B cell (primary cell): Measurements from ENCODE around the gene CHAF1A. TPM values are rescaled to one million over a fixed set of nuclear protein-coding genes. Genes with fewer than 3 reads are reported as not detected.

Source experiments
- ATAC-seq: fragments of 200-7000 bp; cut with Tn5 transposase; one replicate; pipeline ENCODE4 v1.10.0; 2021; ENCODE audit warnings: low read depth, mild to moderate bottlenecking, moderate number of reproducible peaks, moderate library complexity
- CTCF ChIA-PET: fragments of 350-600 bp; sonication (Branson Sonifier 250); formaldehyde crosslinking; loops from one replicate; lab custom pipeline; 2021; ENCODE audit warnings: antibody characterized with exemption, inconsistent platforms; lab: Charles Lee
- POLR2A ChIA-PET: fragments of 350-600 bp; sonication (Branson Sonifier 250); formaldehyde crosslinking; loops from one replicate; lab custom pipeline; 2021; ENCODE audit warnings: antibody characterized with exemption; lab: Charles Lee
- DNase-seq: peaks from one replicate; pipeline ENCODE4 v3.0.0; 2013
- H2AFZ ChIP-seq: 2 replicates; pipeline ENCODE4 v1.6.1; 2012; ENCODE audit warnings: mild to moderate bottlenecking, low read depth, low read length; ENCODE audit not compliant: insufficient read depth, poor library complexity, severe bottlenecking
- H3K27ac ChIP-seq, 2 donors: 1 replicate in 1 of 2; 2 replicates in 1 of 2; pipeline ENCODE4 v1.5.1; 2012 to 2013; ENCODE audit warnings: low read length in 2 of 2, mild to moderate bottlenecking in 2 of 2, moderate library complexity in 1 of 2
- H3K27me3 ChIP-seq, 4 experiments: fragments of 200-600 bp in 1 of 4; sonication (generic) in 1 of 4; replicated peaks in 1 of 4; 1 replicate in 2 of 4; 2 replicates in 2 of 4; pipeline versions ENCODE4 v1.6.1 to v1.7.0; 2013 to 2016; ENCODE audit warnings: low read length in 3 of 4, mild to moderate bottlenecking in 2 of 4, mixed read lengths in 1 of 4, moderate library complexity in 1 of 4; ENCODE audit not compliant: insufficient read depth in 4 of 4, control insufficient read depth in 3 of 4; ENCODE audit errors: control extremely low read depth in 1 of 4
- H3K36me3 ChIP-seq, 2 experiments: replicated peaks in 1 of 2; 1 replicate in 1 of 2; 2 replicates in 1 of 2; pipeline versions ENCODE4 v1.6.1 to v1.7.1; 2013; ENCODE audit warnings: low read length in 1 of 2; ENCODE audit not compliant: insufficient read depth in 2 of 2, control insufficient read depth in 1 of 2; ENCODE audit errors: control extremely low read depth in 1 of 2, extremely low read depth in 1 of 2
- H3K4me1 ChIP-seq, 2 donors: fragments of 200-600 bp in 1 of 2; sonication (generic) in 1 of 2; 1 replicate in 1 of 2; 2 replicates in 1 of 2; pipeline versions ENCODE4 v1.5.1 to v1.6.1; 2013 to 2017; ENCODE audit warnings: low read length in 2 of 2; ENCODE audit not compliant: control insufficient read depth in 2 of 2, insufficient read depth in 2 of 2
- H3K4me2 ChIP-seq: replicated peaks from 2 replicates; pipeline ENCODE3; 2012; ENCODE audit warnings: mild to moderate bottlenecking, low read depth, low read length; ENCODE audit not compliant: poor library complexity, severe bottlenecking
- H3K4me3 ChIP-seq, 5 experiments: fragments of 200-600 bp in 1 of 5; sonication (generic) in 1 of 5; 1 replicate in 3 of 5; 2 replicates in 2 of 5; pipeline versions ENCODE4 v1.5.1 to v1.7.0; 2011 to 2016; ENCODE audit warnings: low read length in 4 of 5, mild to moderate bottlenecking in 4 of 5, low read depth in 2 of 5, control low read depth in 1 of 5, moderate library complexity in 1 of 5; ENCODE audit not compliant: insufficient read depth in 1 of 5; ENCODE audit errors: control extremely low read depth in 1 of 5, extremely low read depth in 1 of 5
- H3K79me2 ChIP-seq: fragments of 200-600 bp; sonication (generic); one replicate; pipeline ENCODE4 v1.6.0; 2016; ENCODE audit warnings: low read length; ENCODE audit not compliant: control insufficient read depth, insufficient read depth
- H3K9ac ChIP-seq: fragments of 200-600 bp; sonication (generic); 2 replicates; pipeline ENCODE4 v1.6.1; 2017; ENCODE audit warnings: mild to moderate bottlenecking, low read length, moderate library complexity
- H3K9me3 ChIP-seq, 3 donors: one replicate each; pipeline versions ENCODE4 v1.6.1 to v1.7.1; 2013; ENCODE audit warnings: low read length in 2 of 3; ENCODE audit not compliant: control insufficient read depth in 2 of 3, insufficient read depth in 1 of 3; ENCODE audit errors: control extremely low read depth in 1 of 3
- H4K20me1 ChIP-seq: 2 replicates; pipeline ENCODE4 v1.6.0; 2012; ENCODE audit warnings: mild to moderate bottlenecking, low read length; ENCODE audit not compliant: insufficient read depth, control insufficient read depth, poor library complexity, severe bottlenecking
- H3K27ac Mint-ChIP-seq: one replicate; pipeline ENCODE4 v1.8.0; 2021; ENCODE audit warnings: mixed read lengths
- H3K27me3 Mint-ChIP-seq: one replicate; pipeline ENCODE4 v1.8.0; 2021; ENCODE audit warnings: mixed read lengths
- H3K4me1 Mint-ChIP-seq: one replicate; pipeline ENCODE4 v1.8.0; 2021; ENCODE audit warnings: mixed read lengths
- H3K4me3 Mint-ChIP-seq: one replicate; pipeline ENCODE4 v1.8.0; 2021; ENCODE audit warnings: mixed read lengths
- H3K9me3 Mint-ChIP-seq: one replicate; pipeline ENCODE4 v1.8.0; 2022; ENCODE audit warnings: mixed read lengths; ENCODE audit not compliant: insufficient read depth
- EZH2 ChIP-seq: IDR thresholded peaks from 2 replicates; pipeline ENCODE4 v1.6.1; 2012; ENCODE audit warnings: borderline replicate concordance, low read depth, mild to moderate bottlenecking, moderate library complexity, low read length; ENCODE audit not compliant: insufficient read depth, poor library complexity, severe bottlenecking
- WGBS: methylation state at CpG from one replicate; pipeline ENCODE4 v1.1.5; 2013; ENCODE audit warnings: missing lambda C conversion rate; ENCODE audit not compliant: insufficient coverage; 5-methylcytosine and 5-hydroxymethylcytosine counted together
- intact Hi-C: fragments of 100-400 bp; cut with micrococcal nuclease; formaldehyde crosslinking; loops from one replicate; pipeline ENCODE4 v1.10.0; 2022
- polyA plus RNA-seq: library from polyadenylated mRNA; depleted of rRNA; stranded (reverse); fragments of >200 nt; gene quantifications from 2 replicates; pipeline ENCODE4 v1.2.3, GENCODE V29; 2012
- total RNA-seq, 2 donors: library from RNA; stranded (reverse); fragments of 120-200 nt in 1 of 2; gene quantifications; 1 replicate in 1 of 2; 2 replicates in 1 of 2; pipeline versions ENCODE4 v1.2.3 to v1.2.4, GENCODE V29; 2013 to 2022
- TF ChIP-seq, protein P1 (sequence below): fragments of 200-600 bp; IDR thresholded peaks from one replicate; pipeline ENCODE4 v1.8.0; 2022; ENCODE audit warnings: antibody characterized with exemption, mild to moderate bottlenecking

The CHAF1A gene
- total and polyA plus RNA-seq, 2 donors (not counting 1 experiment from before 2014, with no cell fraction given): 15.1 to 19.7 TPM

- TF ChIP-seq, protein P1, sequence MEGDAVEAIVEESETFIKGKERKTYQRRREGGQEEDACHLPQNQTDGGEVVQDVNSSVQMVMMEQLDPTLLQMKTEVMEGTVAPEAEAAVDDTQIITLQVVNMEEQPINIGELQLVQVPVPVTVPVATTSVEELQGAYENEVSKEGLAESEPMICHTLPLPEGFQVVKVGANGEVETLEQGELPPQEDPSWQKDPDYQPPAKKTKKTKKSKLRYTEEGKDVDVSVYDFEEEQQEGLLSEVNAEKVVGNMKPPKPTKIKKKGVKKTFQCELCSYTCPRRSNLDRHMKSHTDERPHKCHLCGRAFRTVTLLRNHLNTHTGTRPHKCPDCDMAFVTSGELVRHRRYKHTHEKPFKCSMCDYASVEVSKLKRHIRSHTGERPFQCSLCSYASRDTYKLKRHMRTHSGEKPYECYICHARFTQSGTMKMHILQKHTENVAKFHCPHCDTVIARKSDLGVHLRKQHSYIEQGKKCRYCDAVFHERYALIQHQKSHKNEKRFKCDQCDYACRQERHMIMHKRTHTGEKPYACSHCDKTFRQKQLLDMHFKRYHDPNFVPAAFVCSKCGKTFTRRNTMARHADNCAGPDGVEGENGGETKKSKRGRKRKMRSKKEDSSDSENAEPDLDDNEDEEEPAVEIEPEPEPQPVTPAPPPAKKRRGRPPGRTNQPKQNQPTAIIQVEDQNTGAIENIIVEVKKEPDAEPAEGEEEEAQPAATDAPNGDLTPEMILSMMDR: peak; percentile 63
- TF ChIP-seq EZH2: no peak
- peak; percentile 70 for ATAC-seq
- peak overlapping the region; percentile 84 for H3K4me3 Mint-ChIP-seq
- intact Hi-C loops: loop anchor here (1.0 to 5.0 kb wide), 2 partner anchors 25 to 82 kb away; partner anchors contain the start of genes SH3GL1 and UBXN6
- peaks cover 88% of the 10 kb centered on the region for H3K4me1 Mint-ChIP-seq
- no peaks in the 10 kb centered on the region for H3K9me3 Mint-ChIP-seq
- H3K27ac ChIP-seq: peak overlapping the region; percentile 58 to 63
- POLR2A ChIA-PET: interaction anchor here (0.6 to 2.0 kb wide), 6 partner anchors 9 to 139 kb away, joined by 3 to 6 read pairs (median 4); partner anchors contain the start of genes CHAF1A, MPND and SH3GL1
- peaks cover 0 to 3% (median 0%) of the 10 kb centered on the region in 3 donors for H3K9me3 ChIP-seq
- peaks cover 100% of the 10 kb centered on the region in 2 donors for H3K4me1 ChIP-seq
- no peaks in the 10 kb centered on the region for H3K27me3 ChIP-seq
- peak overlapping the region; percentile 47 for H3K9ac ChIP-seq
- H3K36me3 ChIP-seq: peaks cover 0 to 9% of the 10 kb centered on the region in 2 experiments
- H3K27me3 Mint-ChIP-seq: no peaks in the 10 kb centered on the region
- peak overlapping the region in 3 of 5 experiments; percentile 38 to 56 (median 39) for H3K4me3 ChIP-seq
- H2AFZ ChIP-seq: peak overlapping the region; percentile 9
- peaks cover 75% of the 10 kb centered on the region for H4K20me1 ChIP-seq
- peaks cover 93% of the 10 kb centered on the region for H3K79me2 ChIP-seq
- peak overlapping the region; percentile 96 for H3K4me2 ChIP-seq
- WGBS: 59% methylated on average over 8 of the region's 16 CpGs
- peak; percentile 85 for DNase-seq
- CTCF ChIA-PET: interaction anchor here (0.8 to 4.1 kb wide), 11 partner anchors 9 to 388 kb away, joined by 3 to 29 read pairs (median 4); partner anchors contain the start of genes CHAF1A, MPND and SH3GL1
- H3K27ac Mint-ChIP-seq: peak overlapping the region; percentile 87
These were observed 27.0 kb upstream of the CHAF1A start for GRCh38 chr19:4375164-4376027.
